SK-N-SH treated with all-trans-retinoic acid at 6 μM for 48 hours (cell line): Measurements from ENCODE around the gene BRINP3.

ENCODE experiments used
- ATAC-seq: fragments of 200-7000 bp; cut with Tn5 transposase; 3 replicates; pipeline ENCODE4 v1.9.1; 2020; ENCODE audit warnings: mild to moderate bottlenecking, moderate library complexity
- BACH2 ChIP-seq: fragments of 250-450 bp; sonication (Bioruptor Pico); IDR thresholded peaks from 2 replicates; pipeline ENCODE4 v1.9.0; 2021; ENCODE audit warnings: mild to moderate bottlenecking, borderline replicate concordance
- CREB5 ChIP-seq: fragments of 250-450 bp; sonication (Bioruptor Pico); IDR thresholded peaks from 2 replicates; pipeline ENCODE4 v1.5.1; 2020; ENCODE audit warnings: low read depth, mild to moderate bottlenecking, moderate library complexity
- CSDC2 ChIP-seq: fragments of 250-450 bp; sonication (Bioruptor Pico); IDR thresholded peaks from 2 replicates; pipeline ENCODE4 v1.5.0; 2020; ENCODE audit warnings: mild to moderate bottlenecking, moderate library complexity
- ESRRG ChIP-seq: fragments of 250-450 bp; sonication (Bioruptor Pico); IDR thresholded peaks from 2 replicates; pipeline ENCODE4 v1.6.1; 2021; ENCODE audit warnings: mild to moderate bottlenecking
- GLIS3 ChIP-seq: fragments of 250-450 bp; sonication (Bioruptor Pico); IDR thresholded peaks from 2 replicates; pipeline ENCODE4 v1.5.0; 2020; ENCODE audit warnings: mild to moderate bottlenecking, moderate library complexity
- ISL1 ChIP-seq: fragments of 250-450 bp; sonication (Bioruptor Pico); IDR thresholded peaks from 2 replicates; pipeline ENCODE4 v2.1.2; 2022; ENCODE audit warnings: mild to moderate bottlenecking, moderate library complexity
- OSR1 ChIP-seq: fragments of 250-450 bp; sonication (Bioruptor Pico); IDR thresholded peaks from 2 replicates; pipeline ENCODE4 v1.8.0; 2022; ENCODE audit warnings: moderate library complexity, mild to moderate bottlenecking, inconsistent platforms
- PPARA ChIP-seq: fragments of 250-450 bp; sonication (Bioruptor Pico); IDR thresholded peaks from 2 replicates; pipeline ENCODE4 v1.5.0; 2020; ENCODE audit warnings: mild to moderate bottlenecking, borderline replicate concordance
- RARB ChIP-seq: fragments of 250-450 bp; sonication (Bioruptor Pico); IDR thresholded peaks from 2 replicates; pipeline ENCODE4 v1.8.0; 2021; ENCODE audit warnings: mild to moderate bottlenecking, moderate library complexity
- SNAI2 ChIP-seq: fragments of 250-450 bp; sonication (Bioruptor Pico); IDR thresholded peaks from 2 replicates; pipeline ENCODE4 v1.5.0; 2020; ENCODE audit warnings: mild to moderate bottlenecking, moderate library complexity
- TOX ChIP-seq: fragments of 250-450 bp; sonication (Bioruptor Pico); IDR thresholded peaks from 2 replicates; pipeline ENCODE4 v1.8.0; 2021; ENCODE audit warnings: mild to moderate bottlenecking, moderate library complexity, borderline replicate concordance
- ZC3H10 ChIP-seq: fragments of 250-450 bp; sonication (Bioruptor Pico); IDR thresholded peaks from 2 replicates; pipeline ENCODE4 v1.5.1; 2021; ENCODE audit warnings: mild to moderate bottlenecking, moderate library complexity
- ZFP3 ChIP-seq: fragments of 250-450 bp; sonication (Bioruptor Pico); IDR thresholded peaks from 2 replicates; pipeline ENCODE4 v1.5.0; 2020; ENCODE audit warnings: mild to moderate bottlenecking, moderate library complexity
- ZFP30 ChIP-seq: fragments of 450-650 bp; formaldehyde crosslinking; IDR thresholded peaks from 2 replicates; pipeline ENCODE4 v1.5.0; 2022; ENCODE audit warnings: mild to moderate bottlenecking, moderate library complexity
- ZNF565 ChIP-seq: fragments of 450-650 bp; formaldehyde crosslinking; conservative IDR thresholded peaks from 2 replicates; pipeline ENCODE4 v1.5.0; 2020; ENCODE audit warnings: low read depth, mild to moderate bottlenecking, moderate library complexity
- ZNF70 ChIP-seq: fragments of 450-650 bp; formaldehyde crosslinking; IDR thresholded peaks from 2 replicates; pipeline ENCODE4 v1.5.0; 2020; ENCODE audit warnings: mild to moderate bottlenecking, moderate library complexity
- ZNF8 ChIP-seq: fragments of 450-650 bp; formaldehyde crosslinking; IDR thresholded peaks from 2 replicates; pipeline ENCODE4 v1.5.0; 2020; ENCODE audit warnings: mild to moderate bottlenecking, moderate library complexity
- TF ChIP-seq, protein P1 (sequence below): fragments of 250-450 bp; sonication (Bioruptor Pico); IDR thresholded peaks from 2 replicates; pipeline ENCODE4 v1.5.1; 2021; ENCODE audit warnings: mild to moderate bottlenecking, moderate library complexity
- TF ChIP-seq, protein P2 (sequence below): fragments of 250-450 bp; sonication (Bioruptor Pico); IDR thresholded peaks from 2 replicates; pipeline ENCODE4 v1.8.0; 2020; ENCODE audit warnings: mild to moderate bottlenecking, moderate library complexity, borderline replicate concordance
- TF ChIP-seq, protein P3 (sequence below): fragments of 250-450 bp; sonication (Bioruptor Pico); IDR thresholded peaks from 2 replicates; pipeline ENCODE4 v1.5.0; 2020; ENCODE audit warnings: mild to moderate bottlenecking, moderate library complexity

BRINP3 gene

DNA sequence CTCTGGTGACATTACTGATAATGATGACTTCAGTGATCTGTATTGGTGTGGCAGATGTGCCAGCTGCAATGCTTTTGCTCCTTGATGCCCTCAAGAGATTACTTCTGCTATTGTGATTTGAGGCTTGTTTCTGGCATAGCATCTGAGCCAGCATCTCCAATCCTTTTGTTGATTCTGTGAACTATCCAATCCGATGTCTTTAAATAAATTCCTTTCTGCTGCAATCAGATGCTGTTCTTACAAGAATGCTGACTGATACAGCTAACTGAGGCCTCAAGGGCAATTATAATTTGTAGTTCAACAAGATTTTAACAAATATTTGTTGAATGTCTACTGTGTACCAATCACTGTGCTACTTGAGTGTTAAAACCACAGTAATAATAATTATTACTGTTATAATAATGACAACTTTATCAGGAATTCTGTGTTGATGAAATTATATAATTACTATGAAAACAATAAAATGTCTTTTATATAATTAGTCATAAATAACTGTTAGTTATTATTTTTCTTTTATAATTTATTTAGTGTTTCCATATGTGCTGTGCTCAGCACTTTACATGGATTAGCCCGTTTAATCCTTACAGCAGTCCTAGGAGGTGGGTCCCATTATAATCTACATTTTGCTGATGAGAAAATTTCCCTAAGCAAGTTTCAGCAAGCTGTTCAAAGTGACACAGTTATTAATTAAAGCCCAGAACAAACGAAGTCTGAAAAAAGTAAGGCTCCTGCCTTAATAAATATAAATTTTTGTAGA lies 308.2 kb downstream of the BRINP3 start:
- peak; percentile 72 for ATAC-seq
- TF ChIP-seq ZNF70 (no peak), TOX (CRISPR knock-in tag) (no peak), GLIS3 (no peak)
- TF ChIP-seq, protein P1, sequence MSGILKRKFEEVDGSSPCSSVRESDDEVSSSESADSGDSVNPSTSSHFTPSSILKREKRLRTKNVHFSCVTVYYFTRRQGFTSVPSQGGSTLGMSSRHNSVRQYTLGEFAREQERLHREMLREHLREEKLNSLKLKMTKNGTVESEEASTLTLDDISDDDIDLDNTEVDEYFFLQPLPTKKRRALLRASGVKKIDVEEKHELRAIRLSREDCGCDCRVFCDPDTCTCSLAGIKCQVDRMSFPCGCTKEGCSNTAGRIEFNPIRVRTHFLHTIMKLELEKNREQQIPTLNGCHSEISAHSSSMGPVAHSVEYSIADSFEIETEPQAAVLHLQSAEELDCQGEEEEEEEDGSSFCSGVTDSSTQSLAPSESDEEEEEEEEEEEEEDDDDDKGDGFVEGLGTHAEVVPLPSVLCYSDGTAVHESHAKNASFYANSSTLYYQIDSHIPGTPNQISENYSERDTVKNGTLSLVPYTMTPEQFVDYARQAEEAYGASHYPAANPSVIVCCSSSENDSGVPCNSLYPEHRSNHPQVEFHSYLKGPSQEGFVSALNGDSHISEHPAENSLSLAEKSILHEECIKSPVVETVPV (CRISPR knock-in tag) = no peak
- TF ChIP-seq, protein P2, sequence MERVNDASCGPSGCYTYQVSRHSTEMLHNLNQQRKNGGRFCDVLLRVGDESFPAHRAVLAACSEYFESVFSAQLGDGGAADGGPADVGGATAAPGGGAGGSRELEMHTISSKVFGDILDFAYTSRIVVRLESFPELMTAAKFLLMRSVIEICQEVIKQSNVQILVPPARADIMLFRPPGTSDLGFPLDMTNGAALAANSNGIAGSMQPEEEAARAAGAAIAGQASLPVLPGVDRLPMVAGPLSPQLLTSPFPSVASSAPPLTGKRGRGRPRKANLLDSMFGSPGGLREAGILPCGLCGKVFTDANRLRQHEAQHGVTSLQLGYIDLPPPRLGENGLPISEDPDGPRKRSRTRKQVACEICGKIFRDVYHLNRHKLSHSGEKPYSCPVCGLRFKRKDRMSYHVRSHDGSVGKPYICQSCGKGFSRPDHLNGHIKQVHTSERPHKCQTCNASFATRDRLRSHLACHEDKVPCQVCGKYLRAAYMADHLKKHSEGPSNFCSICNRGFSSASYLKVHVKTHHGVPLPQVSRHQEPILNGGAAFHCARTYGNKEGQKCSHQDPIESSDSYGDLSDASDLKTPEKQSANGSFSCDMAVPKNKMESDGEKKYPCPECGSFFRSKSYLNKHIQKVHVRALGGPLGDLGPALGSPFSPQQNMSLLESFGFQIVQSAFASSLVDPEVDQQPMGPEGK (CRISPR knock-in tag) = no peak

DNA sequence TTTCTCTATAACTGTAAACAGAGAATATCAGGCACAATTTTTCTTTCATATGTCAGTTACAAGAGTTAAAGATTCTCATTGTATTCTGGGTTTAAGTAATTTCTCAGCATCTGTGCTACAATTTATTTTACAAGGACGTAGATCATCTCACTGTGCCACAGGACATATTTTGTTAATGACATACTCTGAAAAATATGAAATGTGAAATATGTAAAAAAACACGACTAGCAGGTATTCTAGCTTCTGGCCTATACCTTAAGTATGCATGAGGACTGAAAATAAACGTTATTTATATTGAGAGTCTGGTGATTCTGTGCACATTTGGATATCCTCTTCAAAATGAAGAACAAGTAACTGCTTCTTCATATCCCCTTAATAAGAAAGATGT lies 308.8 kb downstream of the BRINP3 start:
- no peak for TF ChIP-seq CREB5 (CRISPR knock-in tag)
- TF ChIP-seq TOX (CRISPR knock-in tag) = no peak
- peak; percentile 36 for ATAC-seq

DNA sequence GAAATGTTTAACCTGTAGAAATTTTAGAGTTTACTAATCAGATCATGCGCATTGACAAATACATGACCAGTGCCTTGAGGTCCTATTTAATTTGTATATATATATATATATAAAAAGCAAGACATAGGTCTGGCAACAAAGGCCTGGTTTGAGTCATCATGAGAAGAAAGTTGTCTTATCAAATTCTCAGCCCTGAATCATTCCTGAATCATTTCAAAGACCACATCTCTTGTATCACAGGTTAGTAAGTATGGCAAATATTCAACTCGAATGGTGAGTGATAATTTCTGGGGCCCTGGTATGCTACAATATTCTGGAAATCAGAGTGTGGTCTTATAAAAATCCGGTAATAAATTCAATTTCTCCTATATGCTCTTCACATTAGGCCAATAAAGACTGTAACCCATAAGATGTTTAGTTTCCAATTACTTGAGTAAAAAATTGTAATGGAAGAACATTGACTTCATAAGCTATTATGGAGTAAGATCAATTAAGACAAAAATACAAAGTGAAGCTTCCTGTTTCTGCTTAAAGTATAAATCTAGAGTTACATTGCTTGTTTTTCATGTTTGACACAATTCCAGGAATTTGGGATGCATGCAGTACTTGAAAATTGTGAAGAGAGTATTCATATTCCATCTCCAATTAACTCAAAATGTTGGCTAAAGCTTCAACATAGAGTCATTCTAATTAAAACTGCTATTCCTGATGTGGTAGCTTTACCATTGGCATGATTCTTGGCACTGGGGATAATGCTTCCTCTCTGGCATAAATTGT lies 309.4 kb downstream of the BRINP3 start:
- ATAC-seq = peak; percentile 61
- TF ChIP-seq, protein P1 (CRISPR knock-in tag) = no peak
- TF ChIP-seq ZC3H10 (CRISPR knock-in tag) = 0 out of 2 replicates have a peak, but pooled peaks have one; percentile 19

GRCh38 chr1:190159146-190159545 lies 318.5 kb downstream of the BRINP3 start:
- no peak for TF ChIP-seq ZC3H10 (CRISPR knock-in tag)
- TF ChIP-seq PPARA = no peak
- TF ChIP-seq ESRRG = no peak
- no peak for TF ChIP-seq ZFP3 (CRISPR knock-in tag)
- TF ChIP-seq BACH2 (CRISPR knock-in tag) = no peak
- no peak for ATAC-seq

- no peak for TF ChIP-seq OSR1
- TF ChIP-seq RARB (CRISPR knock-in tag) = no peak
- no peak for ATAC-seq
Observed at GRCh38 chr1:190154744-190155143, 322.9 kb downstream of the BRINP3 start.

DNA sequence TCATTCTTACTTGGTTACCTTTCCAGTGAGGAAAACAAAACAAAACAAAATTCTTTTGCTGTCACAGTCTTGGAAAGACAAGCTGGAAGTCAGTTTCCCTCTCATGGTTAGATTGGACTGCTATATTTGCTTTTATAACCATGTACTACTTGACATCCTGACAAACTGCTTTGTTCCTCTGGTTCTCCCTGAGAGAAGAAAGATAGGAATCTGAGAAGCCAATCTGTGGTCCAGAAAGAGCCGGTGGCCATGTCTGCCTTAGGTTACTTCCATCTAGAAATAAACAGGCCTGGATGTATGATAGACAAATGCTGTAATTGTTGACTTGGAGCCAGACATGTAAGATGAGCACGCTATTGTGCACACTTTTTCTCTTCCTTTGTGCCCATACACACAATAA lies 330.0 kb downstream of the BRINP3 start:
- no peak for ATAC-seq
- no peak for TF ChIP-seq ESRRG
- no peak for TF ChIP-seq BACH2 (CRISPR knock-in tag)
- TF ChIP-seq GLIS3 = no peak
- TF ChIP-seq, protein P2 (CRISPR knock-in tag) = no peak
- no peak for TF ChIP-seq ZNF565
- TF ChIP-seq SNAI2 (CRISPR knock-in tag) = no peak
- no peak for TF ChIP-seq ZC3H10 (CRISPR knock-in tag)
- TF ChIP-seq ISL1 (CRISPR knock-in tag) = no peak
- no peak for TF ChIP-seq ZFP30 (CRISPR knock-in tag)
- TF ChIP-seq ZNF70 = no peak
- TF ChIP-seq TOX (CRISPR knock-in tag) = no peak
- TF ChIP-seq ZNF8 = no peak
- TF ChIP-seq, protein P3, sequence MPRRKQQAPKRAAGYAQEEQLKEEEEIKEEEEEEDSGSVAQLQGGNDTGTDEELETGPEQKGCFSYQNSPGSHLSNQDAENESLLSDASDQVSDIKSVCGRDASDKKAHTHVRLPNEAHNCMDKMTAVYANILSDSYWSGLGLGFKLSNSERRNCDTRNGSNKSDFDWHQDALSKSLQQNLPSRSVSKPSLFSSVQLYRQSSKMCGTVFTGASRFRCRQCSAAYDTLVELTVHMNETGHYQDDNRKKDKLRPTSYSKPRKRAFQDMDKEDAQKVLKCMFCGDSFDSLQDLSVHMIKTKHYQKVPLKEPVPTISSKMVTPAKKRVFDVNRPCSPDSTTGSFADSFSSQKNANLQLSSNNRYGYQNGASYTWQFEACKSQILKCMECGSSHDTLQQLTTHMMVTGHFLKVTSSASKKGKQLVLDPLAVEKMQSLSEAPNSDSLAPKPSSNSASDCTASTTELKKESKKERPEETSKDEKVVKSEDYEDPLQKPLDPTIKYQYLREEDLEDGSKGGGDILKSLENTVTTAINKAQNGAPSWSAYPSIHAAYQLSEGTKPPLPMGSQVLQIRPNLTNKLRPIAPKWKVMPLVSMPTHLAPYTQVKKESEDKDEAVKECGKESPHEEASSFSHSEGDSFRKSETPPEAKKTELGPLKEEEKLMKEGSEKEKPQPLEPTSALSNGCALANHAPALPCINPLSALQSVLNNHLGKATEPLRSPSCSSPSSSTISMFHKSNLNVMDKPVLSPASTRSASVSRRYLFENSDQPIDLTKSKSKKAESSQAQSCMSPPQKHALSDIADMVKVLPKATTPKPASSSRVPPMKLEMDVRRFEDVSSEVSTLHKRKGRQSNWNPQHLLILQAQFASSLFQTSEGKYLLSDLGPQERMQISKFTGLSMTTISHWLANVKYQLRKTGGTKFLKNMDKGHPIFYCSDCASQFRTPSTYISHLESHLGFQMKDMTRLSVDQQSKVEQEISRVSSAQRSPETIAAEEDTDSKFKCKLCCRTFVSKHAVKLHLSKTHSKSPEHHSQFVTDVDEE (CRISPR knock-in tag) = no peak
- TF ChIP-seq CSDC2 (CRISPR knock-in tag) = no peak
